OCI-M2 (cell line): ENCODE results near the gene TRAPPC12.
"Not testable (repeated sequence)": the region's sequence is repeated elsewhere in the genome, so short reads cannot be mapped to it uniquely, and the experiment has no call there.

Experiments
- DNase-seq: peaks from one replicate; lab custom pipeline; 2025; ENCODE audit not compliant: unreplicated experiment; lab: John Stamatoyannopoulos, UW

Gene TRAPPC12

DNA sequence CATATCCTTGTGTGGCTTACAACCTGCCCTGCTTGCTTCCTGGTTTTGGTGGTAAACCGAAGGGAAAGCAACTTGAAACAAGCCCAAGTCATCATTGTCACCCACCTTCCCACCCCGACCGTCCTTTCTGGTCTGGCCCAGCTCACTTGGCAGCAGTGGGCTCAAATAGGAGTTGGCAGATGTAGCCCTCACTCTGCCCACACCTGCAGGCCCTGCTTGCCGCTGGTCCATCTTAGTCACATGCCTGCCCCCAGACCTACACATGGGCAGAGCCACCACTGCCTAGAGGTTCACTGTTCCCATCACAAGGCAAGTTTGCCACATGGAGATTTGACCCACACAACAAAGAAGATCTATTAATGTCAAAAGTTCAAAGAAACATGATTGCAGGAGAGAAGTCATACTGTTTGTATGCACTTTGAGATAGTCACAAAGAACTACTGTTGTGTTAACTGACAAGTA lies 11.2 kb upstream of the TRAPPC12 start:
- no peak for DNase-seq

GRCh38 chr2:3369340-3370181 lies 9.9 kb upstream of the TRAPPC12 start:
- DNase-seq = not testable (repeated sequence)

DNA sequence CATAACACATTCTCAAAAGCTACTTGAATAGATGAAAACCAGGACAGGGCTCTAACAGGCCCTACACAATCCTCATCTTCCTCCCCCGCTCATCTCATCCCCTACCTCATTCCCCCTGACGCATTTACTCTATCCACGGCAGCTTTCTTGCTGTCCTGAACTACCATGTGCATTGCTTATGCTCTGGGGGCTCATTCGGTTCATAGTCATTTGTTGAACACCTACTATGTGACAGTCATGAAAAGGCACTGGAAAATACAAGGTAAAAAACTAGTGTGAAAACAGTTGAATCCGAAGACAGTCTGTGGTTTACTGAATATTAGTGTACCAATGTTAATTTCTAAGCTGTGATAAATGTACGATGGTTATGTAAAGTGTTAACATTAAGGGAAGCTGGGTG lies 2.7 kb upstream of the TRAPPC12 start:
- DNase-seq = no peak

DNA sequence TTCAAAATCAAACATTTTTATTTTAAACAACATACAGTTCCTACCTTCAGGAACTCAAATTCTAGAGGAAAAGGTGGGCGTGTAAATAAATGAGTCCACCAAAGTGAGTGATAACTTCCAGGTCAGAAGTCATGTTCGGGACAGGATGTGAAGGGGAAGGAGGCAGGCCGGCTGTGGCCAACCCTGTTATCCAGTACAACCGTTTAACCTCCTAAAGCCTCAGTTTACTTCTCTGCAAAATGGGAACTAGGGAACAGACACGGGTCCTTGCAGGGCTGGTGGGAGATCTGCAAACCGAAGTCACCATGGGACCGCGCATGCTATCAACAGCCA lies 2.2 kb upstream of the TRAPPC12 start:
- DNase-seq = no peak

DNA sequence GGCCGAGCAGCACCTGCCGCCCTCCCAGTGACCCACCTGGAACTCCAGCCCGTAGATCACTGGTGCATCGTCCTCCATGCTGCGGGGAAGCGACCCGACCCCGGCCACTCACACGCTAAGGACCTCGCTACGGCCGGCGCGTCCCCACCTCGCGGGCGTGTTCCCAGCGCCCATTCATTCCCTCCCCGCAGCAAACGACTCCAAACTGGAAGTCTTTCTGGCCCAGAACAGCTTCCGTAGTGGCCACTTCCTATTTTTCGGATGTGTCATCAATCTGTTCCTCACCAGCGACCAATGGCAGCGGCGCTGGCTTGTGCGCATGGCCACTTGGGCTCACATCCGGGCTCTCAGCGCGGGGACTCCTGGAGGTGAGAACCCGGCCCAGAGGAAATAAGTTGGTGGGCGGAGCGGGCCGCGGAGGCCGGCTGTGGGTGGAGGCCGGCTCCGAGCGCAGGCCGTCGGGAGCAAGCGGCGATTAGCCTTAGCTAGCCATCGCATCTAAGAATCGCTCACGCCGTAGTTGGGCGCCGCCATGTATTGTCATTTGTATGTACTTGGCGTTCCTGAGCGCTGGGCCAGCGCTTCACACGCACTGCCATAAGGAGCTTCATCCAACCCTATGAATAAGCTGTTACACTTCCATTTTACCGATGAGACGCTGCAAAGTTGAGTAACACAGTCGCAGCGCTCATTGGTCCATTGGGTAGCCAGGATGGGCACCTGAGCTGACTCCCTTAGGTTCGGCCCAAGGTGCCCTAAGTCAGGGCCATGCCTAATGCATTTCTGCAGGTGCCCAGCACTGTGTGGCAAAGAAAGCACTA lies 1.7 kb upstream of the TRAPPC12 start, which contains the start of gene EIPR1:
Gene EIPR1 (minus strand): TSS at position 207 of the 821 bp plus-strand sequence. CDS start 129 bp downstream, at position 78.
- peak; percentile 23 for DNase-seq

GRCh38 chr2:3379339-3379646 lies 201 bp upstream of the TRAPPC12 start:
- DNase-seq = no peak

- DNase-seq = no peak
These were observed 7.0 kb downstream of the TRAPPC12 start for GRCh38 chr2:3386448-3386958.

DNA sequence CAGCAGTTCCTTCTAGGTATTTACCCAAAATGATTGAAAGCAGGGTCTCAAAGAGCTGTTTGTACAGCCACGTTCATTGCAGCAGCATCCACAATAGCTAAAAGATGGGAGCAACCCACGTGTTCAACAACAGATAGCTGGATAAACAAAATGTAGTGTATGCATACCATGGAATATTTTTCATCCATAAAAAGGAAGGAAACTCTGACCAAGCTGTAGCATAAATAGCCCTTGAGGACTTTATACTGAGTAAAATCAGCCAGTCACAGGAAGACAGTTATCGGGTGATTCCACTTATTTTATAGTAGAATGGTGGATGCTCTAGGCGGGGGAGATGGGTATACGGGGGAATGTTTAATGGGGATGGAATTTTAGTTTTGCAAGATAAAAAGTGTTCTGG lies 7.5 kb downstream of the TRAPPC12 start:
- no peak for DNase-seq

DNA sequence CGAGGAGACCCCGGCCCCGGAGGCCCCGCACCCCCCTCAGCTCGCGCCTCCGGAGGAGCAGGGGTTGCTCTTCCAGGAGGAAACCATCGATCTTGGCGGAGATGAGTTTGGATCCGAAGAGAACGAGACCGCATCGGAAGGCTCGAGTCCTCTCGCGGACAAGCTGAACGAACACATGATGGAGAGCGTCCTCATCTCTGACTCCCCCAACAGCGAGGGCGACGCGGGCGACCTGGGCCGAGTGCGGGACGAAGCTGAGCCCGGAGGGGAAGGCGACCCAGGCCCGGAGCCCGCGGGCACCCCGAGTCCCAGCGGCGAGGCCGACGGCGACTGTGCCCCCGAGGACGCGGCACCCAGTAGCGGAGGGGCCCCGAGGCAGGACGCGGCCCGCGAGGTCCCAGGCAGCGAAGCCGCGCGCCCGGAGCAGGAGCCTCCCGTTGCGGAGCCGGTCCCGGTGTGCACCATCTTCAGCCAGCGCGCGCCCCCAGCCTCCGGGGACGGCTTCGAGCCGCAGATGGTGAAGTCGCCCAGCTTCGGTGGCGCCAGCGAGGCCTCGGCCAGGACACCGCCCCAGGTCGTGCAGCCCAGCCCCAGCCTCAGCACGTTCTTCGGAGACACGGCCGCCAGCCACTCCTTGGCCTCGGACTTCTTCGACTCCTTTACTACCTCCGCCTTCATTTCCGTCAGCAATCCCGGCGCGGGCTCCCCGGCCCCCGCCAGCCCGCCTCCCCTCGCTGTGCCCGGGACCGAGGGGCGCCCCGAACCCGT lies 8.3 kb downstream of the TRAPPC12 start:
- DNase-seq = no peak

DNA sequence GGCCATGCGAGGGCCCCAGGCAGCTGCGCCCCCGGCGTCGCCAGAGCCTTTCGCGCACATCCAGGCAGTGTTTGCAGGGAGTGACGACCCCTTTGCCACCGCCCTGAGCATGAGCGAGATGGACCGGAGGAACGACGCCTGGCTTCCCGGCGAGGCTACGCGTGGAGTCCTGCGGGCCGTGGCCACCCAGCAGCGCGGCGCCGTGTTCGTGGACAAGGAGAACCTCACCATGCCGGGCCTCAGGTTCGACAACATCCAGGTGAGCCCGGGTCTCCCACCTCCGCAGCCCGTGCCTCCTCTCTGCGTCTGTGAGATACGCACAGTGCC lies 8.9 kb downstream of the TRAPPC12 start:
- no peak for DNase-seq

DNA sequence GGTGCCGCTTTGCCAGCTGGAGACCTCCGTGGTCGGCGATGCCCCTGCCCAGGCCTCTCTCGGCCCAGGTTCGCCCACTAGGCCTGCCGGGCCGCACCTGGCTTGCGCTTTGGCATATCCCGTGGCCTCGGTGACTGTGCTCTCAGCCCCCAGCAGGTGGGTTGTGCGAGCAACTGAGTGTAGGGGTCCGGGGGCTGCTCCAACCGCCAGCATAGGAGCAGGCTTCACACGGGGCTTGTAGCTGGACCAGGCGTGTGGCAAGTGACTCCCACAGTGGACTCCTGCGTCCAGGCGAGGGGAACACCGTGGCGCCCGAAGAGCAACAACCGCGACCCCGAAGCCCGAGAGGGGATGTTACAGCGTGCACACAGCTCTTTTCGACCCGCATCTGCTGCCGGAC lies 9.7 kb downstream of the TRAPPC12 start:
- DNase-seq = no peak

- DNase-seq = no peak
These were observed 10.5 kb downstream of the TRAPPC12 start for GRCh38 chr2:3390041-3390440.

- DNase-seq = no peak
These were observed 12.7 kb downstream of the TRAPPC12 start for GRCh38 chr2:3392216-3392615.

DNA sequence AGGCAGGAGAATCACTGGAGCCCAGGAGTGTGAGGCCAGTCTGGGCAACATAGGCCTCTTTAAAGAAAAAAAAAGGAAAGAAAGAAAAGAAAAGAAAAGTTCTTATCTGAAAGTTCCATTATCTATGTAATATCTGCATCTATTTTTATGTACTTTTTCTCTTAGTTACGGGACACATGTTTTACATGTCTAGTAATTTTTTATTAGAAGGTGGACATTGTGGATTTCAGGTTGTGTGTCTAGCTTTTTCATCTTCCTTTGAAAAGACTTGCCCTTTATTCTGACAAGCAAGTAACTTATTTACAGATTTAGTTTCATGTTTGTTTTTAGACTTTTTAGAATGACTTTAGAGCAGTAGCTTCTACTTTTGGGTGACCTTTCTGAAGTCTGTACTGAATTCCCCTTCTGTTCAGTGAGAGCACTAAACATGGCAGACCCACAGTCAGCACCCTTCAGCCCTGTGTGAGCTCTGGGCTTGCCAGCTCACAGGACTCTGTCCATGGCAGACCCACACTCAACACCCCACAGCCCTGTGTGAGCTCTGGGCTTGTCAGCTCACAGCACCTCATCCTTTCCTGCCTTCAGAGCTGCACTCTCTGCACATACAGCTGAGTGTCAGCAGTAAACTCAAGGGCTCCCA lies 17.5 kb downstream of the TRAPPC12 start:
- DNase-seq = no peak

DNA sequence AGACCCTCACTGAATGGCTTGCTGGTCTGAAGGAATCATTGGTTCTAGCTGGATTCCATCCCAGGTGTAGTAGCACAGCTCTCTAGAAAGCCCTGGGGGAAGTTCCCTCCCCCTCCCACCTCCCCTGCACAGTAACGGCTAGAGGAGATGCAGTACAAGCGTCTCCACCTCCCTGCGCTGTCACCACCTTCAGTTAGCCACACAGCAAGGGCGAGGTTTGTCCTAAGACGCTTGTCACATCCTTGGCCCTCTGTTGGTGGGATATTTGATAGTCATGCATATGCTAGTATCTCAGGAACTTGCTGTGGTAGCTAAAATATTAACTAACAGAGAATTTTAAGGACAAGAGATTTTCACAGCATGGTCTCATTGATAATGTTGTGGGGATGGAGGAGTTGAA lies 19.4 kb downstream of the TRAPPC12 start:
- no peak for DNase-seq

GRCh38 chr2:3399381-3399780 lies 19.9 kb downstream of the TRAPPC12 start:
- DNase-seq = no peak

DNA sequence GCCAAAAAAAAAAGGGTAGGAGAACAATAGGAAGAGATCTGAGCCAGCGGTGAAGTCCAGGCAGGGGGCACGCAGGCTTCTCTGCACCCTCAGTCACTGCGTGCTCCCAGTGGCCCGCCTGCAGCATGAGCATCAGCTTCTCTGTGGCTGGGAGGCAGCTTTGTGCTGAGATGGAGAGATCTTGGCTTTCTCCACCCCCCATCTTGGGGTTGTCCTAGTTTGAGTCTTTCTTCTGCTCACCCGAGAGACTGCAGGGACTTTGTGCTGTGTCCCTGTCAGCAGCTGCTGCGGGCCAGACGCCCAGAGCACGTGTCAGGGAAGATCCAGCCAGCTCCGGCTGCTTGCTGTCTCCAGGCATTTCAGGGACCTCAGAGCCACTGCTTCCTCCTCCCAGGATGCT lies 20.3 kb downstream of the TRAPPC12 start:
- no peak for DNase-seq

GRCh38 chr2:3403587-3404334 lies 24.3 kb downstream of the TRAPPC12 start:
- DNase-seq = no peak

GRCh38 chr2:3404349-3404894 lies 24.9 kb downstream of the TRAPPC12 start:
- DNase-seq = no peak

- no peak for DNase-seq
These were observed 25.8 kb downstream of the TRAPPC12 start for GRCh38 chr2:3405307-3405706.
